Occipital lobe (tissue), 2 donors: ENCODE measurements around the gene SERTAD2. TPM values are rescaled to one million over a fixed set of nuclear protein-coding genes. Genes with fewer than 3 reads are reported as not detected.

Source experiments
- DNase-seq: peaks from one replicate; lab custom pipeline; 2025; lab: John Stamatoyannopoulos, UW
- total RNA-seq: library from RNA; depleted of rRNA; stranded (reverse); fragments of >200 nt; gene quantifications from one replicate; pipeline ENCODE4 v1.2.3, GENCODE V29; 2014

SERTAD2 gene
- total RNA-seq, 1 donor from 2014 or later: 8.7 TPM

- DNase-seq: no peak
Observed at GRCh38 chr2:64629875-64630274, 23.8 kb downstream of the SERTAD2 start.

GRCh38 chr2:64629329-64629781 is 24.4 kb downstream of the SERTAD2 start:
- no peak for DNase-seq

- DNase-seq: no peak
Observed at GRCh38 chr2:64627860-64628841, 25.6 kb downstream of the SERTAD2 start.

- peak; percentile 32 for DNase-seq
Observed at GRCh38 chr2:64626963-64627760, 26.6 kb downstream of the SERTAD2 start.

GRCh38 chr2:64626146-64626809 is 27.4 kb downstream of the SERTAD2 start:
- no peak for DNase-seq

GRCh38 chr2:64625299-64626145 is 28.2 kb downstream of the SERTAD2 start:
- no peak for DNase-seq

GRCh38 chr2:64624862-64625261 is 28.9 kb downstream of the SERTAD2 start:
- DNase-seq: no peak

GRCh38 chr2:64624108-64624610 is 29.6 kb downstream of the SERTAD2 start:
- no peak for DNase-seq

- DNase-seq: no peak
Observed at GRCh38 chr2:64623242-64623850, 30.4 kb downstream of the SERTAD2 start.

- no peak for DNase-seq
Observed at GRCh38 chr2:64622443-64623241, 31.1 kb downstream of the SERTAD2 start.

GRCh38 chr2:64620661-64621060 is 33.1 kb downstream of the SERTAD2 start:
- no peak for DNase-seq

- no peak for DNase-seq
Observed at GRCh38 chr2:64617631-64618151, 36.0 kb downstream of the SERTAD2 start.

GRCh38 chr2:64615844-64616536 is 37.7 kb downstream of the SERTAD2 start:
- no peak for DNase-seq

- no peak for DNase-seq
Observed at GRCh38 chr2:64615192-64615763, 38.4 kb downstream of the SERTAD2 start.

- no peak for DNase-seq
Observed at GRCh38 chr2:64613276-64613675, 40.4 kb downstream of the SERTAD2 start.

- DNase-seq: no peak
Observed at GRCh38 chr2:64612575-64613195, 41.0 kb downstream of the SERTAD2 start.

- DNase-seq: no peak
Observed at GRCh38 chr2:64610316-64610855, 43.3 kb downstream of the SERTAD2 start.
